OCI-LY3 (cell line): ENCODE measurements around the gene FBXO28.

ENCODE experiments used
- EZH2phosphoT487 ChIP-seq: fragments of 200-600 bp; shearing (Covaris generic); IDR thresholded peaks from 2 replicates; pipeline ENCODE4 v1.6.1; 2018; ENCODE audit warnings: antibody characterized with exemption, mixed run types, low read depth
- TF ChIP-seq, protein P1 (sequence below): fragments of 200-600, 300-600 bp; sonication (generic); IDR thresholded peaks from 2 replicates; pipeline ENCODE4 v1.5.1; 2014; ENCODE audit warnings: antibody characterized with exemption, low read length, low read depth

DNA sequence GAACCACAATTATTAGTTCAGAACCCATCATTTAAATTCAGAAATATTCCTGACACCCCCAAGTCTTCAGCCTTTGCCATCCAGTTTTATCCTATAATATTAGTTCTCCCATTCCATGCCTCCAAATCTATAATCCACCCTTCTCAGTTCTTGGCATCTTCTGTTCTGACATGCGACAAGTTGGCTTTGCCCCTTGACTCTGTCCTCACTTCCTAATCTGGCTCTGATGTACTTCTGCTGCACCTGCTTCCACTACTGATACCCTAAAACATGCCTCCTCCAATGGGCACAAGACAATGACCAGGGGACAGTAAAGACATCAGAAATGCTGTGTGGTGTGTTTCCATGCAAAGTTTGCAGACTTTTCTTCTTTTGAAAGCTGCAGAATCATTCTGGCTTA is 17.1 kb upstream of the FBXO28 start:
- TF ChIP-seq, protein P1, sequence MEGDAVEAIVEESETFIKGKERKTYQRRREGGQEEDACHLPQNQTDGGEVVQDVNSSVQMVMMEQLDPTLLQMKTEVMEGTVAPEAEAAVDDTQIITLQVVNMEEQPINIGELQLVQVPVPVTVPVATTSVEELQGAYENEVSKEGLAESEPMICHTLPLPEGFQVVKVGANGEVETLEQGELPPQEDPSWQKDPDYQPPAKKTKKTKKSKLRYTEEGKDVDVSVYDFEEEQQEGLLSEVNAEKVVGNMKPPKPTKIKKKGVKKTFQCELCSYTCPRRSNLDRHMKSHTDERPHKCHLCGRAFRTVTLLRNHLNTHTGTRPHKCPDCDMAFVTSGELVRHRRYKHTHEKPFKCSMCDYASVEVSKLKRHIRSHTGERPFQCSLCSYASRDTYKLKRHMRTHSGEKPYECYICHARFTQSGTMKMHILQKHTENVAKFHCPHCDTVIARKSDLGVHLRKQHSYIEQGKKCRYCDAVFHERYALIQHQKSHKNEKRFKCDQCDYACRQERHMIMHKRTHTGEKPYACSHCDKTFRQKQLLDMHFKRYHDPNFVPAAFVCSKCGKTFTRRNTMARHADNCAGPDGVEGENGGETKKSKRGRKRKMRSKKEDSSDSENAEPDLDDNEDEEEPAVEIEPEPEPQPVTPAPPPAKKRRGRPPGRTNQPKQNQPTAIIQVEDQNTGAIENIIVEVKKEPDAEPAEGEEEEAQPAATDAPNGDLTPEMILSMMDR = no peak
- no peak for TF ChIP-seq EZH2phosphoT487
